SH-SY5Y (cell line): ENCODE data around the gene NR4A1.

ENCODE experiments used
- GATA2 ChIP-seq: IDR thresholded peaks from 2 replicates; pipeline ENCODE4 v1.6.1; 2011; ENCODE audit warnings: mild to moderate bottlenecking, low read depth, low read length
- GATA3 ChIP-seq: IDR thresholded peaks from 2 replicates; pipeline ENCODE4 v1.6.1; 2011; ENCODE audit warnings: low read depth, mild to moderate bottlenecking, low read length, moderate library complexity

DNA sequence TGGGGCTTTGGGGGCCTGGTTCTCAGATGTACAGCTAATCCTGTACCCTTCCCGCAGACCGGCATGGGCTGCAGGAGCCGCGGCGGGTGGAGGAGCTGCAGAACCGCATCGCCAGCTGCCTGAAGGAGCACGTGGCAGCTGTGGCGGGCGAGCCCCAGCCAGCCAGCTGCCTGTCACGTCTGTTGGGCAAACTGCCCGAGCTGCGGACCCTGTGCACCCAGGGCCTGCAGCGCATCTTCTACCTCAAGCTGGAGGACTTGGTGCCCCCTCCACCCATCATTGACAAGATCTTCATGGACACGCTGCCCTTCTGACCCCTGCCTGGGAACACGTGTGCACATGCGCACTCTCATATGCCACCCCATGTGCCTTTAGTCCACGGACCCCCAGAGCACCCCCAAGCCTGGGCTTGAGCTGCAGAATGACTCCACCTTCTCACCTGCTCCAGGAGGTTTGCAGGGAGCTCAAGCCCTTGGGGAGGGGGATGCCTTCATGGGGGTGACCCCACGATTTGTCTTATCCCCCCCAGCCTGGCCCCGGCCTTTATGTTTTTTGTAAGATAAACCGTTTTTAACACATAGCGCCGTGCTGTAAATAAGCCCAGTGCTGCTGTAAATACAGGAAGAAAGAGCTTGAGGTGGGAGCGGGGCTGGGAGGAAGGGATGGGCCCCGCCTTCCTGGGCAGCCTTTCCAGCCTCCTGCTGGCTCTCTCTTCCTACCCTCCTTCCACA is 7.6 kb downstream of the NR4A1 start:
- TF ChIP-seq GATA3, result no peak
- no peak for TF ChIP-seq GATA2
